ENCODE measurements around the gene ADPRH. TPM values are rescaled to one million over a fixed set of nuclear protein-coding genes. Genes with fewer than 3 reads are reported as not detected.

The ADPRH gene
- total and polyA plus RNA-seq, 4 experiments from 2014 or later = 1.2 to 3.4 (median 1.7) TPM

GRCh38 chr3:119619094-119619493, 39.8 kb downstream of the ADPRH start:
- Mint-ChIP-seq H3K4me3 (no peak overlapping the region), H3K36me3 (no peaks in the 10 kb centered on the region), H3K27ac (no peak overlapping the region), H3K9me3 (peaks cover 0 to 1% (median 0%) of the 10 kb centered on the region in 8 donors), H3K27me3 (peaks cover 2 to 11% of the 10 kb centered on the region in 2 donors), H3K4me1 (no peaks in the 10 kb centered on the region)
- intact Hi-C loops (cut with micrococcal nuclease) = no loop called here
- DNase-seq = no peak
- ChIA-PET CTCF (ENCODE audit: partially characterized antibody) (no interaction called here), POLR2A (ENCODE audit: partially characterized antibody) (no interaction called here)
- Histone ChIP-seq H3K4me1 (ENCODE audit: insufficient read depth, low read length) (no peaks in the 10 kb centered on the region), H3K27me3 (ENCODE audit: insufficient read depth, low read length) (no peaks in the 10 kb centered on the region), H3K36me3 (ENCODE audit: insufficient read depth, low read length) (no peaks in the 10 kb centered on the region), H3K4me3 (ENCODE audit: low read length in 2 of 2) (no peak overlapping the region), H3K27ac (ENCODE audit: low read depth, low read length) (no peak overlapping the region), H3K9me3 (ENCODE audit: control insufficient read depth in 1 of 2, low read length in 2 of 2) (no peaks in the 10 kb centered on the region)

GRCh38 chr3:119620899-119621298, 41.6 kb downstream of the ADPRH start:
- H3K27ac Mint-ChIP-seq = no peak overlapping the region
- H3K27ac ChIP-seq (ENCODE audit: low read depth, low read length) = no peak overlapping the region
- ChIA-PET POLR2A (ENCODE audit: partially characterized antibody) (no interaction called here), CTCF (ENCODE audit: partially characterized antibody) (interaction anchor here (1.0 to 1.4 kb wide), 2 partner anchors 17 to 28 kb away, joined by 3 read pairs; no protein-coding TSS in a partner anchor)
- H3K27me3 Mint-ChIP-seq = peaks cover 2 to 7% of the 10 kb centered on the region in 2 donors
- no peaks in the 10 kb centered on the region for H3K27me3 ChIP-seq (ENCODE audit: insufficient read depth, low read length)
- no peaks in the 10 kb centered on the region for H3K9me3 ChIP-seq (ENCODE audit: control insufficient read depth in 1 of 2, low read length in 2 of 2)
- H3K36me3 ChIP-seq (ENCODE audit: insufficient read depth, low read length) = no peaks in the 10 kb centered on the region
- H3K4me1 Mint-ChIP-seq = peaks cover 0 to 2% (median 1%) of the 10 kb centered on the region in 4 donors
- H3K9me3 Mint-ChIP-seq = peaks cover 0 to 1% (median 0%) of the 10 kb centered on the region in 8 donors
- H3K36me3 Mint-ChIP-seq = no peaks in the 10 kb centered on the region
- no peak overlapping the region for H3K4me3 ChIP-seq (ENCODE audit: low read length in 2 of 2)
- no peak for DNase-seq
- no peak overlapping the region for H3K4me3 Mint-ChIP-seq
- intact Hi-C loops (cut with micrococcal nuclease) = no loop called here
- H3K4me1 ChIP-seq (ENCODE audit: insufficient read depth, low read length) = peaks cover 2% of the 10 kb centered on the region

GRCh38 chr3:119624002-119624720, 44.9 kb downstream of the ADPRH start:
- Mint-ChIP-seq H3K9me3 (no peaks in the 10 kb centered on the region), H3K4me3 (no peak overlapping the region), H3K27me3 (peaks cover 0 to 1% of the 10 kb centered on the region in 2 donors), H3K4me1 (peaks cover 18 to 31% (median 24%) of the 10 kb centered on the region in 4 donors), H3K27ac (no peak overlapping the region), H3K36me3 (no peaks in the 10 kb centered on the region)
- Histone ChIP-seq H3K4me1 (ENCODE audit: insufficient read depth, low read length) (peaks cover 34% of the 10 kb centered on the region), H3K27me3 (ENCODE audit: insufficient read depth, low read length) (no peaks in the 10 kb centered on the region), H3K9me3 (ENCODE audit: control insufficient read depth in 1 of 2, low read length in 2 of 2) (no peaks in the 10 kb centered on the region), H3K27ac (ENCODE audit: low read depth, low read length) (no peak overlapping the region), H3K4me3 (ENCODE audit: low read length in 2 of 2) (no peak overlapping the region), H3K36me3 (ENCODE audit: insufficient read depth, low read length) (no peaks in the 10 kb centered on the region)
- ChIA-PET CTCF (ENCODE audit: partially characterized antibody) (no interaction called here), POLR2A (ENCODE audit: partially characterized antibody) (no interaction called here)
- no peak for DNase-seq
- intact Hi-C loops (cut with micrococcal nuclease) = no loop called here

GRCh38 chr3:119625451-119626153, 46.3 kb downstream of the ADPRH start:
- intact Hi-C loops (cut with micrococcal nuclease) = no loop called here
- CTCF ChIA-PET (ENCODE audit: partially characterized antibody) = no interaction called here

GRCh38 chr3:119626196-119626595, 46.9 kb downstream of the ADPRH start:
- Histone ChIP-seq H3K27me3 (ENCODE audit: insufficient read depth, low read length) (no peaks in the 10 kb centered on the region), H3K9me3 (ENCODE audit: control insufficient read depth in 1 of 2, low read length in 2 of 2) (no peaks in the 10 kb centered on the region), H3K4me3 (ENCODE audit: low read length in 2 of 2) (no peak overlapping the region), H3K36me3 (ENCODE audit: insufficient read depth, low read length) (no peaks in the 10 kb centered on the region), H3K4me1 (ENCODE audit: insufficient read depth, low read length) (peaks cover 34% of the 10 kb centered on the region), H3K27ac (ENCODE audit: low read depth, low read length) (no peak overlapping the region)
- H3K27me3 Mint-ChIP-seq = peaks cover 1 to 2% of the 10 kb centered on the region in 2 donors
- no peaks in the 10 kb centered on the region for H3K36me3 Mint-ChIP-seq
- CTCF ChIA-PET (ENCODE audit: partially characterized antibody) = no interaction called here
- H3K27ac Mint-ChIP-seq = peak overlapping the region in 4 of 7 donors; percentile 4 to 77 (median 58)
- POLR2A ChIA-PET (ENCODE audit: partially characterized antibody) = no interaction called here
- no peak for DNase-seq
- H3K4me3 Mint-ChIP-seq = no peak overlapping the region
- H3K9me3 Mint-ChIP-seq = no peaks in the 10 kb centered on the region
- intact Hi-C loops (cut with micrococcal nuclease) = no loop called here
- peaks cover 19 to 36% (median 24%) of the 10 kb centered on the region in 4 donors for H3K4me1 Mint-ChIP-seq

More at GRCh38 chr3:119625451-119626153, 46.3 kb downstream of the ADPRH start:
- Histone ChIP-seq H3K27ac (ENCODE audit: low read depth, low read length) (no peak overlapping the region), H3K4me3 (ENCODE audit: low read length in 2 of 2) (no peak overlapping the region), H3K27me3 (ENCODE audit: insufficient read depth, low read length) (no peaks in the 10 kb centered on the region), H3K4me1 (ENCODE audit: insufficient read depth, low read length) (peaks cover 34% of the 10 kb centered on the region), H3K36me3 (ENCODE audit: insufficient read depth, low read length) (no peaks in the 10 kb centered on the region), H3K9me3 (ENCODE audit: control insufficient read depth in 1 of 2, low read length in 2 of 2) (no peaks in the 10 kb centered on the region)
- no peaks in the 10 kb centered on the region for H3K36me3 Mint-ChIP-seq
- H3K27ac Mint-ChIP-seq = peak overlapping the region in 2 of 7 donors; percentile 10 to 29
- DNase-seq = no peak
- no peak overlapping the region for H3K4me3 Mint-ChIP-seq
- peaks cover 0 to 1% of the 10 kb centered on the region in 2 donors for H3K27me3 Mint-ChIP-seq
- POLR2A ChIA-PET (ENCODE audit: partially characterized antibody) = no interaction called here
- H3K9me3 Mint-ChIP-seq = no peaks in the 10 kb centered on the region
- peaks cover 19 to 36% (median 24%) of the 10 kb centered on the region in 4 donors for H3K4me1 Mint-ChIP-seq

GRCh38 chr3:119627461-119627860, 48.2 kb downstream of the ADPRH start:
- intact Hi-C loops (cut with micrococcal nuclease) = loop anchor here (1.0 kb wide), 1 partner anchor 35 kb away; no protein-coding TSS in a partner anchor
- no peaks in the 10 kb centered on the region for H3K36me3 Mint-ChIP-seq
- H3K27ac Mint-ChIP-seq = peak overlapping the region in 5 of 7 donors; percentile 18 to 85 (median 58)
- H3K36me3 ChIP-seq (ENCODE audit: insufficient read depth, low read length) = no peaks in the 10 kb centered on the region
- H3K9me3 Mint-ChIP-seq = no peaks in the 10 kb centered on the region
- POLR2A ChIA-PET (ENCODE audit: partially characterized antibody) = no interaction called here
- CTCF ChIA-PET (ENCODE audit: partially characterized antibody) = interaction anchor here (1.7 kb wide), 1 partner anchor 9 kb away, joined by 4 read pairs; no protein-coding TSS in a partner anchor
- H3K4me1 Mint-ChIP-seq = peaks cover 19 to 36% (median 24%) of the 10 kb centered on the region in 4 donors
- peaks cover 1 to 2% of the 10 kb centered on the region in 2 donors for H3K27me3 Mint-ChIP-seq
- H3K4me3 ChIP-seq (ENCODE audit: low read length in 2 of 2) = no peak overlapping the region
- no peaks in the 10 kb centered on the region for H3K27me3 ChIP-seq (ENCODE audit: insufficient read depth, low read length)
- no peak for DNase-seq
- H3K27ac ChIP-seq (ENCODE audit: low read depth, low read length) = no peak overlapping the region
- H3K4me1 ChIP-seq (ENCODE audit: insufficient read depth, low read length) = peaks cover 34% of the 10 kb centered on the region
- no peaks in the 10 kb centered on the region for H3K9me3 ChIP-seq (ENCODE audit: control insufficient read depth in 1 of 2, low read length in 2 of 2)
- peak overlapping the region in 7 of 8 donors; percentile 5 to 73 (median 48) for H3K4me3 Mint-ChIP-seq

GRCh38 chr3:119628390-119628789, 49.1 kb downstream of the ADPRH start:
- POLR2A ChIA-PET (ENCODE audit: partially characterized antibody) = interaction anchor here (1.0 kb wide), 1 partner anchor 49 kb away, joined by 3 read pairs; the partner anchor contains the start of gene COX17
- no peaks in the 10 kb centered on the region for H3K36me3 Mint-ChIP-seq
- H3K4me3 Mint-ChIP-seq = peak overlapping the region in 6 of 8 donors; percentile 17 to 60 (median 47)
- H3K4me3 ChIP-seq (ENCODE audit: low read length in 2 of 2) = no peak overlapping the region
- no peak overlapping the region for H3K27ac ChIP-seq (ENCODE audit: low read depth, low read length)
- H3K36me3 ChIP-seq (ENCODE audit: insufficient read depth, low read length) = no peaks in the 10 kb centered on the region
- peak overlapping the region in 5 of 7 donors; percentile 43 to 78 (median 57) for H3K27ac Mint-ChIP-seq
- peaks cover 19 to 36% (median 24%) of the 10 kb centered on the region in 4 donors for H3K4me1 Mint-ChIP-seq
- CTCF ChIA-PET (ENCODE audit: partially characterized antibody) = interaction anchor here (1.7 kb wide), 1 partner anchor 8 kb away, joined by 4 read pairs; no protein-coding TSS in a partner anchor
- no peaks in the 10 kb centered on the region for H3K27me3 ChIP-seq (ENCODE audit: insufficient read depth, low read length)
- H3K9me3 ChIP-seq (ENCODE audit: control insufficient read depth in 1 of 2, low read length in 2 of 2) = no peaks in the 10 kb centered on the region
- no peaks in the 10 kb centered on the region for H3K9me3 Mint-ChIP-seq
- H3K27me3 Mint-ChIP-seq = peaks cover 1 to 2% of the 10 kb centered on the region in 2 donors
- intact Hi-C loops (cut with micrococcal nuclease) = no loop called here
- peaks cover 34% of the 10 kb centered on the region for H3K4me1 ChIP-seq (ENCODE audit: insufficient read depth, low read length)
- peak in 2 of 5 donors; percentile 12 to 62 for DNase-seq

Measured in CD4-positive, alpha-beta memory T cell (primary cell).